PC-3 (cell line): ENCODE measurements around the gene ZNF711. TPM values are rescaled to one million over a fixed set of nuclear protein-coding genes. Genes with fewer than 3 reads are reported as not detected.

ENCODE experiments used
- ATAC-seq: fragments of 200-7000 bp; cut with Tn5 transposase; 2 replicates; pipeline ENCODE4 v1.9.1; 2020; ENCODE audit warnings: mild to moderate bottlenecking, moderate library complexity
- Bru-seq: library from RNA; stranded (reverse); fragments of 400-500 nt; gene quantifications from one replicate; lab custom pipeline; 2021; lab: Mats Ljungman, UMichigan
- BruChase-seq, 2 experiments: library from RNA; stranded (reverse); fragments of 400-500 nt; gene quantifications; one replicate each; lab custom pipeline; 2021; lab: Mats Ljungman, UMichigan
- BruUV-seq: library from RNA; stranded (reverse); fragments of 400-500 nt; replicated peaks from 2 replicates; lab custom pipeline; 2021; lab: Mats Ljungman, UMichigan
- CTCF ChIA-PET: fragments of 300-600 bp; sonication (Branson Sonifier 250); formaldehyde crosslinking; loops from one replicate; lab custom pipeline; 2022; ENCODE audit warnings: antibody characterized with exemption; lab: Charles Lee
- POLR2A ChIA-PET: fragments of 300-600 bp; sonication (Branson Sonifier 250); formaldehyde crosslinking; loops from one replicate; lab custom pipeline; 2022; ENCODE audit warnings: antibody characterized with exemption; ENCODE audit not compliant: unreplicated experiment; lab: Charles Lee
- DNase-seq: peaks from one replicate; pipeline ENCODE4 v3.0.0-alpha.2; 2015
- H2AFZ ChIP-seq: fragments of 300-600 bp; sonication (generic); 2 replicates; pipeline ENCODE4 v1.6.0; 2016; ENCODE audit warnings: antibody characterized with exemption, low read length
- H3F3A ChIP-seq: fragments of 300-600 bp; sonication (generic); one replicate; pipeline ENCODE4 v1.6.0; 2017; ENCODE audit warnings: antibody characterized with exemption, low read length, control low read depth, mild to moderate bottlenecking; ENCODE audit not compliant: unreplicated experiment
- H3K27ac ChIP-seq: fragments of 300-600 bp; sonication (generic); 2 replicates; pipeline ENCODE4 v1.5.1; 2016; ENCODE audit warnings: mild to moderate bottlenecking, low read length
- H3K27me3 ChIP-seq: fragments of 300-600 bp; sonication (generic); 2 replicates; pipeline ENCODE4 v1.6.1; 2016; ENCODE audit warnings: low read length, mixed read lengths
- H3K36me3 ChIP-seq: fragments of 300-600 bp; sonication (generic); 2 replicates; pipeline ENCODE4 v1.6.1; 2016; ENCODE audit warnings: low read depth, mixed run types, low read length, mixed read lengths
- H3K4me1 ChIP-seq: fragments of 300-600 bp; sonication (generic); 2 replicates; pipeline ENCODE4 v1.5.1; 2016; ENCODE audit warnings: low read length; ENCODE audit not compliant: insufficient read depth
- H3K4me2 ChIP-seq: fragments of 300-600 bp; sonication (generic); 2 replicates; pipeline ENCODE4 v1.6.0; 2016; ENCODE audit warnings: low read length
- H3K4me3 ChIP-seq: fragments of 300-600 bp; sonication (generic); 2 replicates; pipeline ENCODE4 v1.5.1; 2016; ENCODE audit warnings: mild to moderate bottlenecking, low read length, mixed read lengths
- H3K79me2 ChIP-seq: fragments of 300-600 bp; sonication (generic); 2 replicates; pipeline ENCODE4 v1.6.1; 2017; ENCODE audit warnings: low read length, mixed read lengths
- H3K9ac ChIP-seq: fragments of 300-600 bp; sonication (generic); 2 replicates; pipeline ENCODE4 v1.6.0; 2016; ENCODE audit warnings: mild to moderate bottlenecking, low read length
- H3K9me2 ChIP-seq: fragments of 300-600 bp; sonication (generic); replicated peaks from 2 replicates; pipeline ENCODE4 v1.6.1; 2016; ENCODE audit warnings: mixed run types, low read length, mixed read lengths
- H3K9me3 ChIP-seq: fragments of 300-600 bp; sonication (generic); 2 replicates; pipeline ENCODE4 v1.6.1; 2016; ENCODE audit warnings: low read length, mixed read lengths
- H4K20me1 ChIP-seq: fragments of 300-600 bp; sonication (generic); 2 replicates; pipeline ENCODE4 v1.6.1; 2016; ENCODE audit warnings: low read length, mixed read lengths
- CTCF ChIP-seq: fragments of 300-600 bp; sonication (generic); conservative IDR thresholded peaks from 2 replicates; pipeline ENCODE4 v1.5.1; 2017; ENCODE audit warnings: antibody characterized with exemption, low read depth, mild to moderate bottlenecking, low read length
- EZH2 ChIP-seq: fragments of 300-600 bp; sonication (generic); IDR thresholded peaks from one replicate; pipeline ENCODE4 v1.6.1; 2017; ENCODE audit warnings: antibody characterized with exemption, mild to moderate bottlenecking, low read length; ENCODE audit not compliant: unreplicated experiment
- EZH2phosphoT487 ChIP-seq: fragments of 300-600 bp; sonication (generic); IDR thresholded peaks from 2 replicates; pipeline ENCODE4 v1.6.1; 2018; ENCODE audit warnings: mild to moderate bottlenecking, antibody characterized with exemption, low read length, borderline replicate concordance
- intact Hi-C: fragments of 100-400 bp; cut with micrococcal nuclease; formaldehyde crosslinking; loops from 2 replicates; pipeline ENCODE4 v1.9.0; 2023
- long read RNA-seq: library from polyadenylated mRNA; unstranded; transcript quantifications from one replicate; pipeline ENCODE4 v2.0.0, GENCODE V29; 2021; ENCODE audit not compliant: unreplicated experiment
- total RNA-seq: library from RNA; depleted of rRNA; stranded (reverse); fragments of >200 nt; gene quantifications from 2 replicates; pipeline ENCODE4 v1.2.3, GENCODE V29; 2014; rRNA removed

The ZNF711 gene
- total RNA-seq = 0.86 and 1.6 TPM in 2 replicates
- percentile 46 among the genes with signal in this experiment for Bru-seq, nascent RNA
- percentile 54 among the genes with signal in this experiment for BruChase-seq, experiment 1, labeled RNA remaining after a 6-hour chase
- BruChase-seq, experiment 2, labeled RNA remaining after a 2-hour chase = percentile 53 among the genes with signal in this experiment
- long read RNA-seq, partial matches to known transcripts = 2 of 9 reads
- long read RNA-seq, other reads (novel, unspliced or antisense) = 5 of 9 reads

GRCh38 chrX:85243761-85244449, at the start of gene ZNF711, which contains the start of gene SATL1:
ZNF711 (plus strand) TSS chrX:85243991; CDS start chrX:85247573, 3,582 bp downstream.
SATL1 (minus strand) TSS chrX:85243779; CDS start chrX:85108968, 134,811 bp downstream.
- Histone ChIP-seq H3F3A (no peaks in the 10 kb centered on the region), H3K4me1 (no peaks in the 10 kb centered on the region), H3K27me3 (peaks cover 18% of the 10 kb centered on the region), H3K79me2 (no peaks in the 10 kb centered on the region), H3K9ac (peak within 1 kb of the TSS; percentile 29), H3K4me3 (peak within 1 kb of the TSS; percentile 71), H3K9me3 (no peaks in the 10 kb centered on the region), H2AFZ (peak within 1 kb of the TSS; percentile 93), H3K4me2 (peak within 1 kb of the TSS; percentile 90), H3K9me2 (no peaks in the 10 kb centered on the region), H3K27ac (no peak within 1 kb of the TSS), H3K36me3 (no peaks in the 10 kb centered on the region), H4K20me1 (no peaks in the 10 kb centered on the region)
- BruUV-seq = no TSS peak
- POLR2A ChIA-PET = interaction anchor here (0.5 to 0.6 kb wide), 2 partner anchors 133 to 681 kb away, joined by 3 to 4 read pairs; no protein-coding TSS in a partner anchor
- intact Hi-C loops = no loop called here
- no peak for DNase-seq
- no peak for TF ChIP-seq EZH2
- ATAC-seq = peak; percentile 75
- CTCF ChIA-PET = no interaction called here

- no peaks in the 10 kb centered on the region for H3K27me3 ChIP-seq
- no peaks in the 10 kb centered on the region for H4K20me1 ChIP-seq
- intact Hi-C loops = no loop called here
- no peaks in the 10 kb centered on the region for H3K4me1 ChIP-seq
- no peaks in the 10 kb centered on the region for H3K9me3 ChIP-seq
- H3K4me3 ChIP-seq = no peak overlapping the region
- H3F3A ChIP-seq = no peaks in the 10 kb centered on the region
- H3K27ac ChIP-seq = no peak overlapping the region
- no TSS peak for BruUV-seq
- CTCF ChIA-PET = no interaction called here
- TF ChIP-seq EZH2 (no peak), EZH2phosphoT487 (no peak)
- no peaks in the 10 kb centered on the region for H3K36me3 ChIP-seq
- POLR2A ChIA-PET = no interaction called here
- no peaks in the 10 kb centered on the region for H3K9me2 ChIP-seq
- no peak overlapping the region for H2AFZ ChIP-seq
- ATAC-seq (no peak), DNase-seq (no peak)
- no peaks in the 10 kb centered on the region for H3K79me2 ChIP-seq
- H3K9ac ChIP-seq = no peak overlapping the region
- no peak overlapping the region for H3K4me2 ChIP-seq
These were observed 47.5 kb upstream of the ZNF711 start for GRCh38 chrX:85196319-85196718.

GRCh38 chrX:85203461-85203970, 40.3 kb upstream of the ZNF711 start:
- no peaks in the 10 kb centered on the region for H4K20me1 ChIP-seq
- no peaks in the 10 kb centered on the region for H3K79me2 ChIP-seq
- H3K9ac ChIP-seq = no peak overlapping the region
- no peaks in the 10 kb centered on the region for H3K36me3 ChIP-seq
- POLR2A ChIA-PET = no interaction called here
- H2AFZ ChIP-seq = no peak overlapping the region
- DNase-seq (no peak), ATAC-seq (no peak)
- H3K4me2 ChIP-seq = no peak overlapping the region
- H3K27ac ChIP-seq = no peak overlapping the region
- no peaks in the 10 kb centered on the region for H3K27me3 ChIP-seq
- H3K9me3 ChIP-seq = no peaks in the 10 kb centered on the region
- intact Hi-C loops = no loop called here
- CTCF ChIA-PET = no interaction called here
- H3F3A ChIP-seq = no peaks in the 10 kb centered on the region
- no peaks in the 10 kb centered on the region for H3K9me2 ChIP-seq
- BruUV-seq = no TSS peak
- H3K4me3 ChIP-seq = no peak overlapping the region
- TF ChIP-seq EZH2 (no peak), CTCF (no peak), EZH2phosphoT487 (no peak)
- H3K4me1 ChIP-seq = no peaks in the 10 kb centered on the region
